ENCODE data around the gene PFDN6. TPM values are rescaled to one million over a fixed set of nuclear protein-coding genes. Genes with fewer than 3 reads are reported as not detected.

The PFDN6 gene
- total and polyA plus RNA-seq, 9 of the 15 experiments (the other 6 are each of a cell fraction or from before 2014, with no cell fraction given): 6.8 to 475 (median 216) TPM

DNA sequence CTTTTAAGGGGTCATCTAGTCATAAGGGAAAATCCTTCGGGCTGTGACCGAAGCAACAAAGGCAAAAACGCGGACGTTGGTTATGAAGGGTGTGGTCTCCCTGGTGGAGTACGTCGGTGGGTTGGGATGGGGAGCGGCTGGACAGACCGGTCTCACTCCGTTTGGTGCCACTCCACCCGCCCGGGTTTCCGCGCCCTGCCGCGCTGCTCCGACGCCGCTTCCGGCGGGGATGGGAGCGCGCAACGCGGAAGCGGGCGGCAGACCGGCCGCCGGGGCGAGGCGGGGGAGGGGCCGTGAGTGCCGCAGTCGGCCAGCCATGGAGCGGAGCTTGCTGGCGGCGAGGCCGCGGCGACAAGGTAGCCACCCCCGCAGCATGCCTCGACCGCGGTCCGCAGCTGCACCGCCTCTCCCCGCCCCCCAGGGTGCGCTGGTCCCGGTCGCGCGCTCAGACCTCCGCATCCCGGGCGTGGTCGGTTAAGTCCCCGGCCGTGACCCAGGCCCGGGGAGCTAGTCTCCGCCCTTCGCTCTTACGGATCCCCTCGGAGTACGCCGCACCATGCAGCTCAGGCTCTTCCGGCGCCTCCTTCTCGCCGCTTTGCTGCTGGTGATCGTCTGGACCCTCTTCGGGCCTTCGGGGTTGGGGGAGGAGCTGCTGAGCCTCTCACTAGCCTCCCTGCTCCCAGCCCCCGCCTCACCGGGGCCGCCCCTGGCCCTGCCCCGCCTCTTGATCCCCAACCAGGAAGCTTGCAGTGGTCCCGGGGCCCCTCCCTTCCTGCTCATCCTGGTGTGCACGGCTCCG, 12.3 kb upstream of the PFDN6 start, which contains the start of gene B3GALT4 (continued):
- TF ChIP-seq CBX8 (IDR thresholded peaks at IDR 0.05; ENCODE audit: borderline replicate concordance, extremely low read depth, low read depth, low read length, poor library complexity, severe bottlenecking): no peak
- TF ChIP-seq NBN (IDR thresholded peaks at IDR 0.05; ENCODE audit: low read depth): peak; percentile 64
- no peak for TF ChIP-seq RBM34 (IDR thresholded peaks at IDR 0.05; ENCODE audit: borderline replicate concordance, insufficient read depth, low read length)
- peak; percentile 100 for TF ChIP-seq FUS (optimal IDR thresholded peaks at IDR 0.05; ENCODE audit: low read depth, low read length)
- no peak for TF ChIP-seq HOXB6 (CRISPR knock-in tag; IDR thresholded peaks at IDR 0.05; ENCODE audit: borderline replicate concordance)
- no peak for TF ChIP-seq SRSF7 (optimal IDR thresholded peaks at IDR 0.05; ENCODE audit: low read depth, low read length)
- TF ChIP-seq ZNF316 (IDR thresholded peaks at IDR 0.05): no peak
- peak; percentile 30; the same call in 1 of the 2 replicates for TF ChIP-seq KDM2B (CRISPR knock-in tag; IDR thresholded peaks at IDR 0.05)
- TF ChIP-seq, protein P1, sequence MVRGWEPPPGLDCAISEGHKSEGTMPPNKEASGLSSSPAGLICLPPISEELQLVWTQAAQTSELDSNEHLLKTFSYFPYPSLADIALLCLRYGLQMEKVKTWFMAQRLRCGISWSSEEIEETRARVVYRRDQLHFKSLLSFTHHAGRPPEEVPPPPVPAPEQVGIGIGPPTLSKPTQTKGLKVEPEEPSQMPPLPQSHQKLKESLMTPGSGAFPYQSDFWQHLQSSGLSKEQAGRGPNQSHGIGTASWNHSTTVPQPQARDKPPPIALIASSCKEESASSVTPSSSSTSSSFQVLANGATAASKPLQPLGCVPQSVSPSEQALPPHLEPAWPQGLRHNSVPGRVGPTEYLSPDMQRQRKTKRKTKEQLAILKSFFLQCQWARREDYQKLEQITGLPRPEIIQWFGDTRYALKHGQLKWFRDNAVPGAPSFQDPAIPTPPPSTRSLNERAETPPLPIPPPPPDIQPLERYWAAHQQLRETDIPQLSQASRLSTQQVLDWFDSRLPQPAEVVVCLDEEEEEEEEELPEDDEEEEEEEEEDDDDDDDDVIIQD (CRISPR knock-in tag; IDR thresholded peaks at IDR 0.05): no peak
- peak; percentile 91 for TF ChIP-seq L3MBTL2 (IDR thresholded peaks at IDR 0.05)
- TF ChIP-seq, protein P2, sequence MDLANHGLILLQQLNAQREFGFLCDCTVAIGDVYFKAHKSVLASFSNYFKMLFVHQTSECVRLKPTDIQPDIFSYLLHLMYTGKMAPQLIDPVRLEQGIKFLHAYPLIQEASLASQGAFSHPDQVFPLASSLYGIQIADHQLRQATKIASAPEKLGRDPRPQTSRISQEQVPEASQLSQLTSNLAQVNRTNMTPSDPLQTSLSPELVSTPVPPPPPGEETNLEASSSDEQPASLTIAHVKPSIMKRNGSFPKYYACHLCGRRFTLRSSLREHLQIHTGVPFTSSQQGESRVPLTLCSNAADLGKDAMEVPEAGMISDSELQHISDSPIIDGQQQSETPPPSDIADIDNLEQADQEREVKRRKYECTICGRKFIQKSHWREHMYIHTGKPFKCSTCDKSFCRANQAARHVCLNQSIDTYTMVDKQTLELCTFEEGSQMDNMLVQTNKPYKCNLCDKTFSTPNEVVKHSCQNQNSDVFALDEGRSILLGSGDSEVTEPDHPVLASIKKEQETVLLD (IDR thresholded peaks at IDR 0.05): no peak
- TF ChIP-seq, protein P3, sequence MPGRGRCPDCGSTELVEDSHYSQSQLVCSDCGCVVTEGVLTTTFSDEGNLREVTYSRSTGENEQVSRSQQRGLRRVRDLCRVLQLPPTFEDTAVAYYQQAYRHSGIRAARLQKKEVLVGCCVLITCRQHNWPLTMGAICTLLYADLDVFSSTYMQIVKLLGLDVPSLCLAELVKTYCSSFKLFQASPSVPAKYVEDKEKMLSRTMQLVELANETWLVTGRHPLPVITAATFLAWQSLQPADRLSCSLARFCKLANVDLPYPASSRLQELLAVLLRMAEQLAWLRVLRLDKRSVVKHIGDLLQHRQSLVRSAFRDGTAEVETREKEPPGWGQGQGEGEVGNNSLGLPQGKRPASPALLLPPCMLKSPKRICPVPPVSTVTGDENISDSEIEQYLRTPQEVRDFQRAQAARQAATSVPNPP (IDR thresholded peaks at IDR 0.05; ENCODE audit: borderline replicate concordance, insufficient read depth, insufficient read length): no peak
- TF ChIP-seq, protein P4, sequence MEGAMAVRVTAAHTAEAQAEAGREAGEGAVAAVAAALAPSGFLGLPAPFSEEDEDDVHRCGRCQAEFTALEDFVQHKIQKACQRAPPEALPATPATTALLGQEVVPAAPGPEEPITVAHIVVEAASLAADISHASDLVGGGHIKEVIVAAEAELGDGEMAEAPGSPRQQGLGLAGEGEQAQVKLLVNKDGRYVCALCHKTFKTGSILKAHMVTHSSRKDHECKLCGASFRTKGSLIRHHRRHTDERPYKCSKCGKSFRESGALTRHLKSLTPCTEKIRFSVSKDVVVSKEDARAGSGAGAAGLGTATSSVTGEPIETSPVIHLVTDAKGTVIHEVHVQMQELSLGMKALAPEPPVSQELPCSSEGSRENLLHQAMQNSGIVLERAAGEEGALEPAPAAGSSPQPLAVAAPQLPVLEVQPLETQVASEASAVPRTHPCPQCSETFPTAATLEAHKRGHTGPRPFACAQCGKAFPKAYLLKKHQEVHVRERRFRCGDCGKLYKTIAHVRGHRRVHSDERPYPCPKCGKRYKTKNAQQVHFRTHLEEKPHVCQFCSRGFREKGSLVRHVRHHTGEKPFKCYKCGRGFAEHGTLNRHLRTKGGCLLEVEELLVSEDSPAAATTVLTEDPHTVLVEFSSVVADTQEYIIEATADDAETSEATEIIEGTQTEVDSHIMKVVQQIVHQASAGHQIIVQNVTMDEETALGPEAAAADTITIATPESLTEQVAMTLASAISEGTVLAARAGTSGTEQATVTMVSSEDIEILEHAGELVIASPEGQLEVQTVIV (CRISPR knock-in tag; IDR thresholded peaks at IDR 0.05; ENCODE audit: borderline replicate concordance): no peak
- TF ChIP-seq, protein P5, sequence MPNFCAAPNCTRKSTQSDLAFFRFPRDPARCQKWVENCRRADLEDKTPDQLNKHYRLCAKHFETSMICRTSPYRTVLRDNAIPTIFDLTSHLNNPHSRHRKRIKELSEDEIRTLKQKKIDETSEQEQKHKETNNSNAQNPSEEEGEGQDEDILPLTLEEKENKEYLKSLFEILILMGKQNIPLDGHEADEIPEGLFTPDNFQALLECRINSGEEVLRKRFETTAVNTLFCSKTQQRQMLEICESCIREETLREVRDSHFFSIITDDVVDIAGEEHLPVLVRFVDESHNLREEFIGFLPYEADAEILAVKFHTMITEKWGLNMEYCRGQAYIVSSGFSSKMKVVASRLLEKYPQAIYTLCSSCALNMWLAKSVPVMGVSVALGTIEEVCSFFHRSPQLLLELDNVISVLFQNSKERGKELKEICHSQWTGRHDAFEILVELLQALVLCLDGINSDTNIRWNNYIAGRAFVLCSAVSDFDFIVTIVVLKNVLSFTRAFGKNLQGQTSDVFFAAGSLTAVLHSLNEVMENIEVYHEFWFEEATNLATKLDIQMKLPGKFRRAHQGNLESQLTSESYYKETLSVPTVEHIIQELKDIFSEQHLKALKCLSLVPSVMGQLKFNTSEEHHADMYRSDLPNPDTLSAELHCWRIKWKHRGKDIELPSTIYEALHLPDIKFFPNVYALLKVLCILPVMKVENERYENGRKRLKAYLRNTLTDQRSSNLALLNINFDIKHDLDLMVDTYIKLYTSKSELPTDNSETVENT (CRISPR knock-in tag; IDR thresholded peaks at IDR 0.05): peak; percentile 90
- peak in 1 of 2 experiments; percentile 38; a peak in 1 of 4 replicates for TF ChIP-seq KDM1A (IDR thresholded peaks at IDR 0.05)
- TF ChIP-seq, protein P6, sequence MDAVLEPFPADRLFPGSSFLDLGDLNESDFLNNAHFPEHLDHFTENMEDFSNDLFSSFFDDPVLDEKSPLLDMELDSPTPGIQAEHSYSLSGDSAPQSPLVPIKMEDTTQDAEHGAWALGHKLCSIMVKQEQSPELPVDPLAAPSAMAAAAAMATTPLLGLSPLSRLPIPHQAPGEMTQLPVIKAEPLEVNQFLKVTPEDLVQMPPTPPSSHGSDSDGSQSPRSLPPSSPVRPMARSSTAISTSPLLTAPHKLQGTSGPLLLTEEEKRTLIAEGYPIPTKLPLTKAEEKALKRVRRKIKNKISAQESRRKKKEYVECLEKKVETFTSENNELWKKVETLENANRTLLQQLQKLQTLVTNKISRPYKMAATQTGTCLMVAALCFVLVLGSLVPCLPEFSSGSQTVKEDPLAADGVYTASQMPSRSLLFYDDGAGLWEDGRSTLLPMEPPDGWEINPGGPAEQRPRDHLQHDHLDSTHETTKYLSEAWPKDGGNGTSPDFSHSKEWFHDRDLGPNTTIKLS (IDR thresholded peaks at IDR 0.05; ENCODE audit: borderline replicate concordance, low read depth): no peak; the same call in 1 of the 2 replicates

Measured in K562 (cell line).